CD4-positive, alpha-beta T cell treated with Interferon alpha-2 for 1 hour (primary cell): Measurements from ENCODE around the gene NFYB.
"Not testable (repeated sequence)": the region's sequence is repeated elsewhere in the genome, so short reads cannot be mapped to it uniquely, and the experiment has no call there.

Experiments used
- DNase-seq, 2 donors: peaks; one replicate each; pipeline ENCODE4 v3.0.0-alpha.2; 2020 to 2022

NFYB gene

GRCh38 chr12:104137902-104138796 is at the start of gene NFYB:
NFYB (minus strand) TSS chr12:104138210; CDS start chr12:104135453, 2,757 bp downstream.
- DNase-seq = peak; percentile 94 to 96

- DNase-seq = no peak
Observed at GRCh38 chr12:104187446-104188155, 49.6 kb upstream of the NFYB start.

- no peak for DNase-seq
Observed at GRCh38 chr12:104183443-104183842, 45.4 kb upstream of the NFYB start.

GRCh38 chr12:104182621-104183378 is 44.8 kb upstream of the NFYB start:
- no peak for DNase-seq

DNA sequence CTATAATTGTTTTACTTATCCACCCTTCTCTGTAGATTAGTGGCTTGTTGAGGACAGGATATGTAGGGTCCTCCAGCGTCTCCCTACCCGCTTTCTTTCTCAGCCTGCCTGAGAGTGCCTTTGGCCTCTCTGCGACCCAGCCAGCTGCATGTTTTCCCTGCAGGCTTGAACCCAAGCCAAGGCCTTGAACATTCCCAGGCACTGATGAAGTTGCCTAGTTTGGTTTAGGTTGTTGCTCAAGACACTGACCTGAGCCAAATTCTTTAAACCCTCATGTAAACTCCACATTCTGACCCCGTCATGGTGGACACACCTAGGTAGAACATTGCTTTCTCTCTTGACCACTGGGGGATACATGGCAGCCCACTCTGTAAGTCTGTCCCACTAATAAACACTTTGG is 44.1 kb upstream of the NFYB start:
- DNase-seq = no peak

DNA sequence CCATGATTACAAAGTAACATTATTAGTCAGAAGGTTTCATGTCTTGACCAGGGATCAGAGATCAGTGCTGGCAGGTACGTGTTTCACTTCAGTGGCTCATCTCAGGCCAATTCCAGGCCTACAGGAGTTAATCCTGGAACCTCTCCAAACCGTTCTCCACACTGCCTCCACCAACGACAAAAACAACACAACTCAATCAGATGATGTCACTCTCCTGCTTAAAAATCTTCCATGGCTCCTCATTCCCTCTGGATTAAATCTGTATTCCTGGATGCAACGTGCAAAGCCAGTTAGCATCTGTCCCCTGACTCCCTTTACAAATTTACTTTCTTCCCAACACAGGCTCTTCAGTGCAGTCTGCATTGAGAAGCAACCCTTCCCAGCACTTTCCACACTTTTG is 43.3 kb upstream of the NFYB start:
- DNase-seq = no peak

DNA sequence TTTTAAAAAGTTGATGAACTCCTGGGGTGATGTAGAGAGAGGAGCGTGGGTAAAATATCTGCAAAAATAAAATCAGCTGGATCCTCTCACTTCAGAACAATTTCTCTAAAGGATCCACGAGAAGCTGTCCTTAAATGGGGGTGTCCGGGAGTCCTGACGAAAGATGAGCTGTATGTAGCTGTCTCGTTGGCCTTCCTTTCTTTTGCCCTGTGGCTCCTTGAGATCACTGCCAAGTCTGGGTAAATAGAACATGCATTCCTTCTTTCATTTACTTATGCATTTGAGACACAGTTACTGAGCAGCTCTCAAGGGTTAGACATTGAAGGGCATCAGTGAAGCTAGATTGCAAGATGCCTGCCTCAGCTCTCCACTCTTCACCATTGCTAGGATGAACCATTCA is 42.4 kb upstream of the NFYB start:
- no peak for DNase-seq

DNA sequence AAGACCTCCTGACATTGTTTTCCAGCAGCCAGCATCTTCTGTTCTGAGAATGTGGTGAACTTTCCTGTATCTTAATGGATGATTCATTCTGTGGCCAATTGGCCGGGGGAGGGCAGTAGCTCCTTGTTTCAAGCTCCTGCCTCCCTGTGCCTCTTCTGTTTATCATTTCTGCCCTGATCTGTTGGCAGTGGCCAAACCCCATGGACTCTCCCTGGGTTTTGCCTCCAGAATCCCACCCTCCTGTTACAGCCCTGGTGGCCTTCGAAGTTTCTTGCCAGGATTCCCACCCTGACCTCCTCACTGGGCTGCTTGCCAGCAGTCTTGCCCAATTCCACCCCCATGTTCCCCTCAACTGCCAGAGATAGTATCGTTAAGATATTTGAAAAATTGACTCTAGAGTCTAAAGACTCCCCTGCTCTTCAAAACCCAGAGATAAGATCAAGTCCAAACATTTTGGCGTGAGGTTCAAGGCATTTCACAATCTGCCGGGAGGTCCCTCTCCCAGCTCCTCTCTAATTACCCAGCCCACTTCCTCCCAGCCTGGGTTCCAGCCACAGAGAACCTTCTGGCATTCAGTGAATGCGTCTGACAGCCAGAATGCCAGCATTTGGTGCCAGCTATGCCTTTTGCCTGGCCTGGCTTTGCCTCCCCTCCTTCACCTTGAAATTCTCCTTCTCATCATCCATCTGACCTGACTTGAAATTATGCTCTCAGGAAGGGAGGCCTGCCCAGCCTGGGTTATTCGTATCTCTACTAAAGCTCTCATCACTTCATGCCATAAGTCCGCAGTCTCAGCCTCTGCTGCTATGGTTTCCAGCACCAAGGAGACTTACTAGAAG is 39.9 kb upstream of the NFYB start:
- DNase-seq = peak in 1 of 2 donors; percentile 2

DNA sequence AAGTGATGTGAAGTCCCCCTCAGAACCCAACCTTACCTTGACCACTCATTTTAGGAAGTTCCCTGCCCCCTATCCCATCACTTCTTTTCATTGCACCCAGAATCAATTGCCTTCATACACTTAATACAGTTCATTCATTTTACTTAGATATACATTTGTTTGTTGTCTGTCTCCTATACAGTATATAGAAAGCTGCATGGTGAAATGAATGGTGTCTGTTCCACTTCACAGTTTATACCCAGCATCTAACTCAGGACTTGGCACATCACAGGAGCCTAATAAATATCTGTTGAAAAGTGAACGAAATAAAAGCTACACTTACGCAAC is 39.3 kb upstream of the NFYB start:
- DNase-seq = no peak

GRCh38 chr12:104175726-104176247 is 37.8 kb upstream of the NFYB start:
- DNase-seq = no peak

DNA sequence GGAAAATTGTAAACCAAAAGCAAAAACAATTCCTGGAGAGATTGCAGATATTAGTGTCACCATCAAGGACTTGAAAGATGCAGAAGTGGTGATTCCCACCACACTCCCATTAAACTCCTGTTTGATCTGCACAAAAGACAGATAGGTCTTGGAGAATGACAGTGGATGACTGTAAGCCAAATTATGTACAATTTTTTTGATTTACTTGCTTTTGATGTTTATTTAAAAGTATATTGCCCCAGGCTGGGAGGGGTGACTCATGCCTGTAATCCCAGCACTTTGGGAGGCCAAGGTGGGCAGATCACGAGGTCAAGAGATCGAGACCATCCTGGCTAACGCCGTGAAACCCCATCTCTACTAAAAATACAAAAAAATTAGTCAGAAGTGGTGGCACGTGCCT is 35.8 kb upstream of the NFYB start:
- not testable (repeated sequence) for DNase-seq

- no peak for DNase-seq
Observed at GRCh38 chr12:104172570-104172947, 34.5 kb upstream of the NFYB start.

DNA sequence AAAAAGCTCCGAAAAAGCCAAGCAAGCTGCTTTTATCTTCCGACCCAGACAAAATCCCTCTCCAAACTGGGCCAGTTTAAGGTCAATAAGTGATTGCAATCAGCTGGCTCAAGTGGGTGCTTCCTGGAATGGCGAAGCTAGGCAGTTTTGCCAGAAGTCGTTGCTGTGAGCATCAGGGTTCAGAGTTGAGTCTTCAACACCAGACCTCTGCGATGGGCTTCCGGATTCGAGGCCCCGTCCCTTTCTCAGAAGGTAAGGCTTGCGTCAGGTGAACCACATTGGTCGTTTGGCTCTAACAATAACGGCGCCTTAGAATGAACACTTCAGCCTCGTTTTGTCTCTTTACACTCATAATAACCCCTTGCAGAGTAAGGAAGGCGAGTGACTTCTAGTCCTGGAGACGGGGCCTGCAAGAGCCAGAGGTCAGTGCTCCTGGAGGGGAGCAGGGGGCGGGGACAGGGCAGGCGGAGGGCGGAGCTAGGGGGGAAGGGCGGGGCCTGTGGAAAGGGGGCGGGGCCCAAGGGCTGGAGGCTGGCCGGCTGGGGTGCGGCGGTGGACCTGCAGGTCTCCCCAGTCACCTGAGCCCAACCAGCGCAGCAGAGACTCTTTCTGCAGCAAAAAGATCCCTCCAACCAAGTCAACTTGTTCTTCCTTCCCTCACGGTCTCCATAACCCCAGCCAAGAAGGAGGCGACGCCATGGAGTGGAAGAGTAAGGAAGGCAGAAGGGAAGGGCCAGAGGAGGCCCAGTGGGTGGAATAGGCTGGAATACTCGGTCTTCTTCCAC is 34.0 kb upstream of the NFYB start:
- DNase-seq = no peak

- no peak for DNase-seq
Observed at GRCh38 chr12:104168596-104168995, 30.6 kb upstream of the NFYB start.

GRCh38 chr12:104167519-104168458 is 29.8 kb upstream of the NFYB start:
- DNase-seq = no peak

- DNase-seq = no peak
Observed at GRCh38 chr12:104166465-104166864, 28.5 kb upstream of the NFYB start.

DNA sequence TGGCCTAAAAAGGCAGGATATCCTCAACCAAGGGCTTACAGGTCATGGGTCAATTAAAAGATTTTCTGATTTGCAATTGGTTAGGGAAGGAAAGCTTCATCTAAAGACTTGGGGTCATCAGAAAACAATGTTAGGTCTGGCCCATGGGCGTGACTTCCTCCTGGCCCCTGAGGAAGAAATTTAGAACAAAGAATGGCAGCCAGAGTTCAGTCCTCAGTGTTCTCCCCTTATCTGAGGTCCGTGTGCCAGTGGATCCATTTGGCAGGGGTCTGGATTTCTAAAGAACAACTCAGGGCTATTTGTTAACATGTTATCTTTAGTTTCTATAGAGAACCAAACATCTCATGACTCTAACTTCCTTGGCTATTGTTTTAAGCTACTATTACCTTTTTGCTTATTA is 27.8 kb upstream of the NFYB start:
- DNase-seq = no peak

DNA sequence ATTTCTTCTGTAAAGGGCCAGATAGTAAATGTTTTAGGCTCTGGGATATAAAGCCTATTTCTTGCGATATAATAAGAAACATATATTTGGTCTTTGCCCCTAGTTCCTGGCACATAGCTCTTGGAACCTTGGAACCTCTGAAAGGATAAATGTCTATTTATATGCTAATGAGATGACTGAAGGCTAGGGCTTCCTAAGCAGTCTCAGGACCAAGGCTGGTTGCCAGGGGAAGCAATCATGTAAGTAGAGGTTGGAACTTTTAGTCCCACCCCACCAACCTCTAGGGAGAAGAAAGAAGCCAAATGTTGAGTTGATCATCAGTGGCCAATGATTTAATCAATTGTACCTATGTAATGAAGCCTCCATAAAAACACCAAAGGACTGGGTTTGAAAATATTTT is 26.6 kb upstream of the NFYB start:
- DNase-seq = no peak

DNA sequence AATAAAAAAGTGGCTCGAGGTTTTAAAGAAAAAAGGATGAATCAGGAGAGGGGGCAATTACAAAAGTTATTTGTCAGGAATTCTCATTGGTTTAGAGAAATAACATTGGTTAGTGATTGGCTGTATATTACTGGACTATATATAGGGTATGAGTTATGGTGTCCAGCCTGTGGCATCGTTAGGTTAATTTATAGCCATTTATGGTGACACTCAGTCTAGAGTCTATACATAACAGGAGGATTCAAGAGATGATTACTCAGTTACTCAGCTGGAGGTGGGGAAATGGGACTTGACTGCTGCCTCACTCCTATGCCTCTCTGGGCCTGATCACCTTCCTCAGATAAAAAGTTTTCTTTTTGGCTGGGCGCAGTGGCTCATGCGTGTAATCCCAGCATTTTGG is 25.6 kb upstream of the NFYB start:
- no peak for DNase-seq

DNA sequence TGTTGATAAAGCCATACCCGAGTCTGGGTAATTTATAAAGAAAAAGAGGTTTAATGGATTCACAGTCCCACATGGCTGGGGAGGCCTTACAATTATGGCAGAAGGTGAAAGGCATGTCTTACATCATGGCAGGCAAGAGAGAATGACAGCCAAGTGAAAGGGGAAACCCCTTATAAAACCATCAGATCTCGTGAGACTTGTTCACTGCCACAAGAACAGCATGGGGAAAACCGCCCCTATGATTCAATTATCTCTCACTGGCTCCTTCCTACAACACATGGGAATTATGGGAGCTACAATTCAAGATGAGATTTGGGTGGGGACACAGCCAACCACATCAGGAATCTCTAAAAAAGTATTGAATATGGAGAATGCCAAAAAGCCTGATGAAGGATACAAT is 25.0 kb upstream of the NFYB start:
- DNase-seq = not testable (repeated sequence)
